ENCODE measurements around the gene KIF6.

The KIF6 gene

DNA sequence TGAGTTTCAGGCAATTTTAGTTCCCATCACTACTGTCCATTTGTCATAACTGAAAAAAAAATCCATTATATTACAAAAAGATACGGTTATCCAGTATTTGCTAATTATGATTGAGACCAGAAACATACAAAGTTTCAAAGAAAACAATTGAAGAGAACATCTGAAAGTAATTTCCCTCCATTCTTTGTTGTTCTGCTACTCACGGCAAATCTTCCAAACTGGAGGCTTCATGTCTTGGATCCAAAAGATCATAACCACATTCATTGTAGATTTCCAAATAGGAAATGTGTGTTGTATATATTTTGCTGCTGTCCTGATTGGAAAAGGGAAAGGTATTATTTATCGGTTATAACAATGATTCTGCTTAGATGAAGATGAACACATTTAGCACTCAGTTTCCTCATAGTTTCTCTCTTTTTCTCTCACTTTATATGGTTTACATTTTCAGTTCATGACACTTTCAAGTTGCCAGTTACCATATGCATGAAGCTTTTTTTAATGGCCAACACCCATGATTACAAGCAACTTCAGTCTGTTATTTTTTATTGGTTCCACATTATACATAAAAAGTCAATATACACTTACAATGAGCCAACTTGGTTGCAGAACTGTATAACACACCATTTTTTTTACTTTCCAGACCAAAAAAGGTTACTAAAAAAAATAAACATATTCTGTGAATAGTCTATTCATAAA lies 90.4 kb downstream of the KIF6 start:
- CTCF ChIA-PET, result no interaction called here
- DNase-seq (ENCODE audit: extremely low spot score), result no peak

GRCh38 chr6:39625209-39625608 lies 100.0 kb downstream of the KIF6 start:
- TF ChIP-seq, protein P1, sequence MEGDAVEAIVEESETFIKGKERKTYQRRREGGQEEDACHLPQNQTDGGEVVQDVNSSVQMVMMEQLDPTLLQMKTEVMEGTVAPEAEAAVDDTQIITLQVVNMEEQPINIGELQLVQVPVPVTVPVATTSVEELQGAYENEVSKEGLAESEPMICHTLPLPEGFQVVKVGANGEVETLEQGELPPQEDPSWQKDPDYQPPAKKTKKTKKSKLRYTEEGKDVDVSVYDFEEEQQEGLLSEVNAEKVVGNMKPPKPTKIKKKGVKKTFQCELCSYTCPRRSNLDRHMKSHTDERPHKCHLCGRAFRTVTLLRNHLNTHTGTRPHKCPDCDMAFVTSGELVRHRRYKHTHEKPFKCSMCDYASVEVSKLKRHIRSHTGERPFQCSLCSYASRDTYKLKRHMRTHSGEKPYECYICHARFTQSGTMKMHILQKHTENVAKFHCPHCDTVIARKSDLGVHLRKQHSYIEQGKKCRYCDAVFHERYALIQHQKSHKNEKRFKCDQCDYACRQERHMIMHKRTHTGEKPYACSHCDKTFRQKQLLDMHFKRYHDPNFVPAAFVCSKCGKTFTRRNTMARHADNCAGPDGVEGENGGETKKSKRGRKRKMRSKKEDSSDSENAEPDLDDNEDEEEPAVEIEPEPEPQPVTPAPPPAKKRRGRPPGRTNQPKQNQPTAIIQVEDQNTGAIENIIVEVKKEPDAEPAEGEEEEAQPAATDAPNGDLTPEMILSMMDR (IDR thresholded peaks at IDR 0.05; ENCODE audit: control extremely low read depth, extremely low read depth, low read depth, missing control alignments), result no peak
- DNase-seq (ENCODE audit: extremely low spot score), result no peak
- CTCF ChIA-PET, result interaction anchor here (1.1 to 2.3 kb wide), 4 partner anchors 12 to 18 kb away, joined by 3 to 6 read pairs (median 3); no protein-coding TSS in a partner anchor
- POLR2A ChIA-PET, result no interaction called here

More for the DNA sequence above, 90.4 kb downstream of the KIF6 start:
- TF ChIP-seq, protein P1 (IDR thresholded peaks at IDR 0.05; ENCODE audit: control extremely low read depth, extremely low read depth, low read depth, missing control alignments), result no peak
- POLR2A ChIA-PET, result no interaction called here

DNA sequence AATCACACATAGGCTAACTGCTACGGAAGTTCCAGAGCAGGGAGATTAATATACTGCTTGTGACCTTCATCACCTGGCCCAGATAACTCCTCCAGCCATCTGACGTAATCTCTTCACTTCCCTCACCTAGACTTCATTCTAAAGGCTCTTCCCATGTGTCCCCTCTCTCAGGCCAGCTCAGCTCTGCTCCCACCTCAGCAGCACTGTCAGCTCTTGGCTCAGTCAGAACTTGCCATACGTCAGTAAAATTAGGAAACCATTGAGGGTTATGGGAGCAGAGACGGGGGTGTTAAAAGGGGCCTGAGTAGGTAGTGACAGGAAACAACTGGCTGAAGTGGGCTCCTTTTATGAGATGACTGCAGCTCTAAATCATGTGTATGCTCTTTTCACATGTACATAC lies 101.5 kb downstream of the KIF6 start:
- no peak for DNase-seq (ENCODE audit: extremely low spot score)

GRCh38 chr6:39617520-39617919 lies 107.7 kb downstream of the KIF6 start:
- TF ChIP-seq, protein P1 (IDR thresholded peaks at IDR 0.05; ENCODE audit: control extremely low read depth, extremely low read depth, low read depth, missing control alignments), result no peak
- CTCF ChIA-PET, result interaction anchor here (1.3 kb wide), 1 partner anchor 12 kb away, joined by 3 read pairs; no protein-coding TSS in a partner anchor
- no peak for DNase-seq (ENCODE audit: extremely low spot score)
- POLR2A ChIA-PET, result no interaction called here

More for the DNA sequence above, 101.5 kb downstream of the KIF6 start:
- TF ChIP-seq, protein P1 (IDR thresholded peaks at IDR 0.05; ENCODE audit: control extremely low read depth, extremely low read depth, low read depth, missing control alignments), result no peak
- CTCF ChIA-PET, result interaction anchor here (1.2 to 2.3 kb wide), 2 partner anchors 11 to 15 kb away, joined by 3 to 6 read pairs; no protein-coding TSS in a partner anchor
- POLR2A ChIA-PET, result no interaction called here

GRCh38 chr6:39617026-39617425 lies 108.2 kb downstream of the KIF6 start:
- TF ChIP-seq, protein P1 (IDR thresholded peaks at IDR 0.05; ENCODE audit: control extremely low read depth, extremely low read depth, low read depth, missing control alignments), result no peak
- POLR2A ChIA-PET, result no interaction called here
- CTCF ChIA-PET, result no interaction called here
- no peak for DNase-seq (ENCODE audit: extremely low spot score)

DNA sequence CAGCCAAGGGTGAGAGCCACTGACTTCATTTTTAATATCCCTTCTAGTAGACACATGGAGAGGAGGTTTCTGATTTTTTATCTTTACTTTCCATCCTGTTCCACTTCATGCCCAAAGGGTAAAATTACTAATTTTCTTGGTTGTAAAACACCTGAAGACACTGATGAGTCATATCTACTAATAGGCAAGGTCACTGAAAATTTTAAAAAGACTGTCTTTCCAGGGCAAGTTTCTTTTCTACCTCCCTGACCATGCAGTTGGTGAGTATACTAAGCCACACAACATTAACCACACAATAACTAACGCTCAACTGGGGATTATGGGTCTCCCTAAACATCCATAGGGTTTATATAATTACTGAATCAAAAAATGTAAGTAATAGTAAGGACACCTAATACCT lies 109.6 kb downstream of the KIF6 start:
- TF ChIP-seq, protein P1 (IDR thresholded peaks at IDR 0.05; ENCODE audit: control extremely low read depth, extremely low read depth, low read depth, missing control alignments), result no peak
- CTCF ChIA-PET, result no interaction called here
- POLR2A ChIA-PET, result no interaction called here
- DNase-seq (ENCODE audit: extremely low spot score), result no peak
